KOPT-K1 (cell line): Measurements from ENCODE around the gene SUGCT.

Experiments
- H3K27ac ChIP-seq: fragments of 200-600 bp; sonication (generic); 2 replicates; pipeline ENCODE4 v1.5.1; 2016; ENCODE audit warnings: antibody characterized with exemption, mild to moderate bottlenecking, low read depth, low read length; ENCODE audit not compliant: poor library complexity, severe bottlenecking
- H3K36me3 ChIP-seq: fragments of 200-600 bp; sonication (generic); 2 replicates; pipeline ENCODE4 v1.5.1; 2017; ENCODE audit warnings: antibody characterized with exemption, mild to moderate bottlenecking, low read length, moderate library complexity; ENCODE audit not compliant: insufficient read depth
- H3K9me3 ChIP-seq: fragments of 200-600 bp; sonication (generic); 2 replicates; pipeline ENCODE4 v1.5.1; 2017; ENCODE audit warnings: antibody characterized with exemption, low read length, mild to moderate bottlenecking; ENCODE audit not compliant: insufficient read depth, poor library complexity, severe bottlenecking

The SUGCT gene

DNA sequence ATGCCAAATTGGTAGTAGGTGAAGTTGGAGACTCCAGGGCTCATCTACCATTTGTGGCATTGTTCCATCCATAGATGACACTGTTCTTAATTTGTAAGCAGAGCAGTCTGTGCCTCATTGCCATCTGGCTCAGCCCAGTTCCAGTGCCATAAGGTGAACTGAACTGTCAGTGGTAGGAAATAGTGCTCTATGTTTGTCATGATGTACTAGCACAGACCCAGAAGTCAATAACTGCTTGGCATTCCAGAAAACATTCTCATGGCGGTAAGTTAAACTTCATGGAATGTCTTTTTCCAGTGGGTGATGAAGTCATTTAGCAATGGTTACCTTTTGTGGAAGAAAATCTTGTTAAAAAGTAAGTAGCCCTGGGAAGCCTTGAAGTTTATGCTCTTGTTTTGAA, 302.7 kb downstream of the SUGCT start:
- H3K9me3 ChIP-seq: peaks cover 4% of the 10 kb centered on the region
- no peak overlapping the region for H3K27ac ChIP-seq
- no peaks in the 10 kb centered on the region for H3K36me3 ChIP-seq

DNA sequence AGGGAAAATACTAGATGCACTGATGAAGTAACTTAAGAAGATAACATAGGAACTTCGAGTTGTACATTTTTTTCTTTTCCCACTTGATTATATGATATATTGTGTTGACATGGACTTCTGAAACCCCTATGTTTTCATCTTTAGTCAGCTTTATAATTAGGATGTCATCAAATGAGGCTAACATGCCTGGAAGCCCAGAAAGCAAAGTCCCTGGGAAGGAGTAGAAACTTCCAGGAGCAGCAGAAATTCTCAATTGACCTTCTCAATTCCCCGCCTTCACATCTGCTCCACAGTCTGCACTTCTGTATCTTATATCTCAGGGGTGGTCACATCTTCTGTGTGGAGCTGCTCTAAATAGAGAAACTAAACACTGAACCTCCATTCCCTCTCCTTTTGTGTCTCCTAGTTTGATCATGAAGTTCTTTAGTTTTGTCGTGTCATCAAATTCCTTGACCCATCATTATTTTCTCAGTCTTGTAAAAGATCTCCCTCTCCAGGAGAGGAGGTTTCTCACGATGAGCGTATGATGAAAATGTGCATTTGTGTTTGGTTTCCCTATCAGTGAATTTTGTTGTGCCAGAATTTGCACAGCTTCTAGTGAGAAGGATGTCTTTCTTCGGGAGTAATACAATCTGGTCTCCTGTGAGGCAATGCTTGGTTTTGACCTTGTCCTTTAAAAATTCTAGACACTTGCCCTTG, 303.3 kb downstream of the SUGCT start:
- Histone ChIP-seq H3K36me3 (no peaks in the 10 kb centered on the region), H3K9me3 (peaks cover 4% of the 10 kb centered on the region), H3K27ac (no peak overlapping the region)

DNA sequence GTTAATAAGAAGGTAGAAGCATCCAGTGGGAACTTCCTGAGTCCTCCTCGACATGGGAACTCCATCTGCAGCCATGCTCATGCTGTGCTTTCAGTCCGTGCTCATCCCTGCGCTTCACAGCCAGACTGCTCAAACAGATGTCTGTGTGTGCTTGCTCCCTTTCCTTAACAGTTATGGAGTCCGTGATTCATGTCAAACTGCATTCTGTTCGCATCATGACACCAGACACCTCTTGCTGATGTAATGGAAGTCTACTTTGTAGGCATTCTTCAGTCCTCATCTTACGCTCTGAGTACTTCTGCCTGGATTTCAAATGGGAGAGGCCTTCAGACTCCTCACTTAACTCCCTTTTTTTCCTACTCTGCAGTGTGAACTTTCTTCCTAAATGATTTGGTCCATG, 304.9 kb downstream of the SUGCT start:
- H3K27ac ChIP-seq: no peak overlapping the region
- H3K36me3 ChIP-seq: no peaks in the 10 kb centered on the region
- peaks cover 4% of the 10 kb centered on the region for H3K9me3 ChIP-seq

DNA sequence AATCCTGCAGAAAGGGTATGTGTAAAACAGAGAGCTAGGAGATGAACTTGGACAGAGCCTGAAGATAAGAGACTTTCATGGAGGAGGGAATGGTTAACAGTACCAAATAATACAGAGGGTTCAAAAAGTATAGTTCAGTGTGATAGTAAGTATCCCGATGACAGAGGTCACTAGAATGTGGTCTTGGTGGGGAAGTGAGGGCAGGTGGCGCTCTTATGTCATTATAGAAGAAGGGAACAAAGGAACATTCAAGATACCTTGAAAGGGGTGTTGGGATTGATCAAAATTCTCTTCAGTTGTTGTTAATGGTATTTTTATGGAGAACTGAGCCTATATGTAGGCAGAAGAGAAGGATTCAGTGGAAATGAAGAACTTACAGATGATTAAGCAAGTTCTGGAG, 312.5 kb downstream of the SUGCT start:
- Histone ChIP-seq H3K36me3 (no peaks in the 10 kb centered on the region), H3K27ac (no peak overlapping the region), H3K9me3 (no peaks in the 10 kb centered on the region)

DNA sequence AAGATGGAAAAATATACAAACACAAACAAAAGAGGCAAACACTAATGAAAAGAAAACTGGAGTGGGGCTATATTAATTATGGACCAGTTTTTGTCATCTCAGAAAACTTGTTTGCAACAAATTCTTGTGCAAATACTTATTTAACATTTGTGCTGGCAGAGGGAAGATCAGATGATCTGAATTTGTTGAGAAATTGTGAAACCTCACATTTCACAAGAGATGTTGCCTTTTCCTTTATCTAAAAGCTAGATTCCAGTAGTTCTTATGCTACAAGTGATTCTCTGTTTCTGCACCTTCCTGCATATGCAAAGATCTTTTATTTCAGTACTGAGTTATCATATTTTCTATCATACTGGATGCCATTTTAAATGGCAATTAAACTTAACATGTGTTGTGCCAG, 320.7 kb downstream of the SUGCT start:
- Histone ChIP-seq H3K36me3 (no peaks in the 10 kb centered on the region), H3K27ac (no peak overlapping the region)

DNA sequence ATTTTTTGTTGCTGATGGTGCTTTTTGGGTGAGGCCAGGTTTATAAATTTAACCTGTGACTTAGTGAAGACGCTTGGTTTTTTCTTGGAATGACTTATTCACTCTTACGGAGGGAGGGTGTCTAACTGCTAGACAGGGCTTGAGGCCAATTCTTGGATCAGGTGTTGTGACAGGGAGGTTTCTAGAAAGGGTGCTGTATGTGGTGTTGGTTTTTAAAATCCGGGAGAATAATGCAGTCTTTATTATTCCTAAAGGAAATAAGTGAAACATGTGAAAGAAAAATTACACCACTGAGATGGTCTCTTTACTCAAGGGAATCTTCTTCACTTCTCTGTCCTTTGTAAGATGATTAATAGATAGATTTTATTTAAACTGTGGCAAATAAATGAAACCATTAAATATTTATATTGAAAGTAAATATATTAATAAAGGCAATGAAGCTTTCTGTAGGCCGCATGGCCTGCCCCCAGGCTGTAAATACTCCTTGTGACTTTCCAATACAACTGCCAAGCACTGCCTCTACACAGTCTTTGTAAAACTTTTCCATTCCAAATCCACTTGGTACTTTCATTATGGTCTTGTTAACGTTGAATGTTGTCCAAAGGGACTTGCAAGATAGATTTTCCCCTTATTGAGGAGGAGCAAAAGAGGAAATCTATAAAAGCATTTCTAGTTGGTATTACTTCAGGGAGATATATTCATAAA, 323.1 kb downstream of the SUGCT start:
- no peaks in the 10 kb centered on the region for H3K9me3 ChIP-seq
- H3K36me3 ChIP-seq: no peaks in the 10 kb centered on the region
- H3K27ac ChIP-seq: no peak overlapping the region

More for the DNA sequence above, 320.7 kb downstream of the SUGCT start:
- H3K9me3 ChIP-seq: no peaks in the 10 kb centered on the region

DNA sequence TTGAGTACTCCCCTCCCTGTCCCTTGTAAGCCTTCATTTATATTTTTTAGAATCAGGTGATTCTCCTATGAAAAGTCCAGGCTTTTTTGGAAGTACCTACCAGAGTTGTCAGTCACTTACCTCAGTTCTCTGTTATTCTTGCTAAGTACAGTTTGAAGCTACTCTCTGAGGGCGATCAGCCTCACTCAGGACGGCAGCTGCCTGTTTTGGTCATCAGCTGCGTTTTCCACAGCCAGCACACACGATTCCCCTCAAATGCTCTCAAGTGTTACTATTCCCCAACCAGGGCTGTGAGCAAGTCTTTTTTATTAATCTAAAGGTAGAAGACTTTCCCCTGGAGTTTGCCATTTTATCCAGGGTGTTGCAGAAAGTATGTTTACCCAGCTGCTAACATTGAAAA, 328.6 kb downstream of the SUGCT start:
- Histone ChIP-seq H3K36me3 (no peaks in the 10 kb centered on the region), H3K9me3 (no peaks in the 10 kb centered on the region), H3K27ac (no peak overlapping the region)

DNA sequence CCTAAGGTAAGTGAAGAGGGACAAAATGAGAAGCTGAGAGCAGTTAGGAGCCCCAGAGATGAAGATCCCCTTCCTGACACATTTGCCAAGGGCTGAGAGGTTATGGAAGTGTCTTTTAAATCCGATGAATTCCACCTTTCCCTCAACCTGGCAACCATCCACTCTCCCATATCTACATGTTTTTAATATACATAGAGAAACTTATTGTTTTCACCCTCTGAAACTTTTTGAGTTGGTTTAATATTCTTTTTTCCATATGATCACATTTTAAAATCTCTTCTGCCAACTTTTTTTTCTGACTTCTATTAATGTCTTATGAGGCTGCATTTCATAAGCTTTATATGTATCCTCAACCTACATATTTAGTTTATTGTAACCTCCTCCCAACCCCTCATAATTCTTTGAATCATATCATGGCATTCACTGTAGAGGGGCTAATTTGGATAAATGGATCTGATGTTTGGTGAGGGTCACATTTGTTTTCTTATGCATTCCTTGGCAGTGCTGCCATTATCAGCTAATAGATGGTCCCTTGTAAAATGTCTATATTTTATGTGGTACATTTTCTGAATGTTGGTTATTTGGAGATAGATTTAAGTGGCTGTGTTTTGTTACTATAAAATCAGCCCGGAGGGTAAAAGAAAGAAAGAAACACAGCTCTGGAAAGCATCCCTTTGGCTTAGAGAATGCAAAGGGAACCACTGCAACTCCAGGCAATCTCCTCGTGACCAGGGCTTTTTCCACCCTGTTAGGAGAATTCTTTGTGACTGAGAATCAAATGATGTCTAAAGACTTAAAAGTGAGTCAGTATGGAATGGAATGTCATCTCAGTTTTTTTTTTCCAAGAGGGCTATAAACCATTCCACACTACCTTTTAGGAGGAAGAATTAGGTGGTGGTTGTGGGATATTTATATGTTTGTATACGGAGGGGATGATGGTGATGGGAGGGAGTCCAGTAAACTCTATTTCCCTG, 334.4 kb downstream of the SUGCT start:
- H3K9me3 ChIP-seq: no peaks in the 10 kb centered on the region
- no peaks in the 10 kb centered on the region for H3K36me3 ChIP-seq
- no peak overlapping the region for H3K27ac ChIP-seq

DNA sequence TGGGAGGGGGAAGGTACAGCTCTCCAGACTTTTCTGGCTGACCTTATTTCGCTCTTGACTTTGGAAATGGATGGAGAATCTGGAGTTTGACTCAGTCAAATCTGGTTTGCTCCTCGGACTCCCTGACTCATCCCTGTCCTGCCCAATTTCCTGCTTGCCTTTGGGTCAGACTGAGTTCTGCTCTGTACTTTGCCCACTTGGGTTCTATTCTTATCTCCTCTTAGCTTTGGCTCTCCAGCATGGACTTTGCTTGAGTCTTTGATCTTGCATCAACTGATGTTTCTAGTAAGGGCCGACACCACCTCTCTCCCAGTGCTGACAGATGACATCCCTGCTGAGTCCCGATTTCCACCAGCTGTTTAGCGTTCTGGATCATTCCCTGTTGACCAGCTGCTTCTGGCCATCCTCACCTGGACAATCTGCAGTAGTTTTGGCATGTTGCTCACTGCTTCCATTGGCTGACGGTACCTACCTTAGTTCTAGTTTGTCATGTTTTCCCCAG, 335.3 kb downstream of the SUGCT start:
- H3K9me3 ChIP-seq: no peaks in the 10 kb centered on the region
- H3K36me3 ChIP-seq: no peaks in the 10 kb centered on the region
- H3K27ac ChIP-seq: no peak overlapping the region

DNA sequence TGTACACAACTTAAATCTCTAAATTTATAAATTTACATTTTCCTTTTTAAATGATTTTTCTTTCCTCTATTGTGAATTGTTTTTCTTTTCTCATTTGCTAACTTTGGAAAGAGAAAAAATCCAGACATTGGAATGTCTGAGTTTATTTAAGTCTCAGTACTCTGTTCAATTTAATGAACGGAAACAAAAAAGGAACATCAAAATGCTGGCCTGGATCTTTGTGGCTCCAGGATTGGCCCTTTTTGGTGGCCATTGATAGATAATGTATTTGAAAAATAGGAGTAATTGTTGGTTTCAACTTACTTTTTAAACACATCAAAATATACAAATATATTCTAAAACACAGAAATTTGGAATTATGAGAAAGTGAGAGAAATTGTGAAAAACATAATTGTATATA, 336.0 kb downstream of the SUGCT start:
- no peaks in the 10 kb centered on the region for H3K9me3 ChIP-seq
- no peaks in the 10 kb centered on the region for H3K36me3 ChIP-seq
- H3K27ac ChIP-seq: no peak overlapping the region

DNA sequence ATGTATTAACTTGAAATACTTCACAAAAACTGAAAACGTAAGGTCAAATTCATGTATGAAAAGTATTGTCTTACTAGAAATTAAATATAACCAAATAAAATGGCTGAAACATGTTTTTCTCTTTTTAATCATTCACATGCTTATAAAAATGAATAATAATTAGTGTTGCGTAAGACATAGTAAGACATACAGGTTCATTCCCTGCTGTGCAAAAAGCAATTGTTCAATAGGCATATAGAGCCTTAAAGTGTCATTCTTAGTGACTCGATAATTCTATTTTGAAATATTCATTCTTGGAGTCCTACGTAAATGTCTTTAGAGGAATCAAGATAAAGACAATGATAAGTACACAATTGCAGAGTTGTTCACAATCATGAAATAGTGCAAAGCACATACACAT, 337.1 kb downstream of the SUGCT start:
- no peaks in the 10 kb centered on the region for H3K36me3 ChIP-seq
- no peak overlapping the region for H3K27ac ChIP-seq
- H3K9me3 ChIP-seq: no peaks in the 10 kb centered on the region

DNA sequence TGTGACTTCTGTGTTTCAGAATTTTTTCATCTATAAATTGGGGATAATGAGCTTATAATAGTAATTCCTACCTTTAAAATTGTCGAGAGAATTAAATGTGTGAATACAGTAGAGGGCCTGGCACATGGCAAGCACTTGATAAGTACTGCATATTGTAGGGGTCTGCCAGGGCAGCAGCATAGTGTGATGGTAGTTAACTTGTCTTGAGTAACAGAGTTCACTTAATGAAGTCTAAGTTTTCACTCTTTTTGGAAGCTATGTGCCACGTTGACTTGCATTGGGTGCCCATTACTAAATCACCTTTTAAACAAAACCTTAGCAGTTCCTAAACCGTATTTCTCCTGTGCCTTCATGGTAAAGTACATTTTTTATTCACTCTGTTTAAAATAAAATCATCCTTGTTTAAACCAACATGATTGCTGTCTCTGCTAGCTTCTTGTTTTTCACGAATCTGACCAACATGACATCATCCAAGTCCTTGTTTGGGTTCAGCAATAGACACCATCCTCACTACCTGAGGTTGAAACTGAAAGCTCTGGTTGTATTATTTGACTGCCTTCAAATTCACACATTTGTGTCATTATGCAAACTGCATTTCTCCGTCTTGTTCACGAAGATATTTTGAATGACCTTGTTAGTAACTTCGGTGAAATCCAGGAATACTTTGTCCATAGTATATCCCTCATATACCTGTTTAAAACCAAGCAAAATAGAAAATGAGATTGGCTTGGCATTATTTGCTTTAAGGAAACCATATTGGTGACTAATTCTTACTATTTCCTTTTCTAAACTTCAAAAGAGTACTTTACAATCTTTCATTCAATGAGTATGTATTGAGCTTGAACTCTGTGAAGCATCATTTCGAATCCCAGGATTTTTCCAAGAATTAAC, 340.2 kb downstream of the SUGCT start:
- Histone ChIP-seq H3K36me3 (no peaks in the 10 kb centered on the region), H3K9me3 (no peaks in the 10 kb centered on the region), H3K27ac (no peak overlapping the region)

DNA sequence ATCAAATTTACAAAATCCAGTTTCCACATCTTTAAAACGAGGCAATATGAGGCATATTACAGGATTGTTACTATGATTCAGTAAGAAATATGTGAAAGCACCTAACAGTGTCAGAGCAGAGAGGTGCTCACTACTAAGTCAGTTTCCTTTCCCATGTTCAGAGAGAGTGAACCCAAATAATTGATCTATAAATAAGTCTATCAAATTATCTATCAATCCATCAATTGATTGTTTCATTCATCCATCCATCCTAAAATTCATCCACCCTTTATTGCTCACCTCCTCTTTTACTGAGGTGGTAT, 340.8 kb downstream of the SUGCT start:
- H3K36me3 ChIP-seq: no peaks in the 10 kb centered on the region
- H3K9me3 ChIP-seq: no peaks in the 10 kb centered on the region
- no peak overlapping the region for H3K27ac ChIP-seq

DNA sequence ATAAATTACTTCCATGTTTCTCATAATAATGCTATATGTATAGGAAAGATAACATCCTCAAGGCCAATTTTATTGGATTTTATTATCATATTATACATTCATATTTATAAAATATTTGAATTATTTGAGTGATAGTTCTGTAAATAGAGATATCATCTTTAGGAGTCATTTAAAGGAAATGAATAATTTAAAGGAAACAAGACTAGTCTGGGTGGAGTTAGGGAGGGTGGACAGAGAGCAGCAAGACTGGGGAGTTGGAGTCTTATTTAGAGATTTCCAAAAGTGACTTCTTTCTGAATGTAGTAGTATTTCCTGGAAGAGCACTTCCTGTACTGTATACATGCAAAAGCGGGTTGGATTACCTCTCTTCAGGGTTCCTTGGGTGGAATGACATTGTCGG, 342.3 kb downstream of the SUGCT start:
- Histone ChIP-seq H3K27ac (no peak overlapping the region), H3K36me3 (no peaks in the 10 kb centered on the region), H3K9me3 (no peaks in the 10 kb centered on the region)
